Left ventricle myocardium superior (tissue), 1 donor: ENCODE results near the gene CMIP. TPM values are rescaled to one million over a fixed set of nuclear protein-coding genes. Genes with fewer than 3 reads are reported as not detected.
"Not testable (repeated sequence)": the region's sequence is repeated elsewhere in the genome, so short reads cannot be mapped to it uniquely, and the experiment has no call there.

Source experiments
- ATAC-seq: fragments of 200-7000 bp; cut with Tn5 transposase; one replicate; pipeline ENCODE4 v1.9.1; 2020; ENCODE audit warnings: mild to moderate bottlenecking, moderate library complexity
- DNase-seq: peaks from one replicate; pipeline ENCODE4 v3.0.0-alpha.2; 2020
- intact Hi-C: fragments of 100-400 bp; cut with micrococcal nuclease; formaldehyde crosslinking; loops from one replicate; pipeline ENCODE4 v1.11.0; 2022
- total RNA-seq: library from RNA; stranded (reverse); fragmentation: NEBNext Ultra II Directional; extraction: Animal tissue kit (Norgen Biotek cat#: 25700); gene quantifications from one replicate; pipeline ENCODE4 v1.2.1, GENCODE V29; 2021
- donor health status: DM: no; HTN: yes; CAD: no; lungs with severe emphysema.

Gene CMIP
- total RNA-seq, 1 donor from 2014 or later: 9.7 TPM

DNA sequence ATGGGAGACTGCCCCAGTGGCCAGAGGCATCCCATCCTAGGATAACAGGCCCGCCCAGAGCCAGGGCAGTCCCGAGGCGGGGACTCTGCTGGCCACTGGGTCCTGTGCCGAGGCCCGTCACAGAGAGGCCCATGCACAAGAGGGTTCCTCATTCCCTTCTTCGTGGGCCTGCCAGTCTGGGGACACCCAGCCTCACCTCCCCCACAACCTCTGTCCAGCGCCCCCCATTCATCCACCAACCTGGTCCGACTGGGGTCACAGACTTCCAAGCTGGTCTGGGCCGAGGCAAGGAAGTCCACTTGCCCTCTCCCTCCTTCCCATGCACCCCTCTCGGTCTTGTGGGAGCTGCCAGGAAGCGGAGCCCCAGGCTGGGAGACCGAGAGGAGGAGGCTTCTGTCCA, 240.3 kb downstream of the CMIP start:
- intact Hi-C loops: no loop called here
- no peak for ATAC-seq
- no peak for DNase-seq

- DNase-seq: peak; percentile 19
- ATAC-seq: no peak
- intact Hi-C loops: no loop called here
Measured at GRCh38 chr16:81686391-81687130, 242.0 kb downstream of the CMIP start.

- intact Hi-C loops: no loop called here
- no peak for ATAC-seq
- DNase-seq: peak; percentile 9
Measured at GRCh38 chr16:81687131-81687456, 242.5 kb downstream of the CMIP start.

DNA sequence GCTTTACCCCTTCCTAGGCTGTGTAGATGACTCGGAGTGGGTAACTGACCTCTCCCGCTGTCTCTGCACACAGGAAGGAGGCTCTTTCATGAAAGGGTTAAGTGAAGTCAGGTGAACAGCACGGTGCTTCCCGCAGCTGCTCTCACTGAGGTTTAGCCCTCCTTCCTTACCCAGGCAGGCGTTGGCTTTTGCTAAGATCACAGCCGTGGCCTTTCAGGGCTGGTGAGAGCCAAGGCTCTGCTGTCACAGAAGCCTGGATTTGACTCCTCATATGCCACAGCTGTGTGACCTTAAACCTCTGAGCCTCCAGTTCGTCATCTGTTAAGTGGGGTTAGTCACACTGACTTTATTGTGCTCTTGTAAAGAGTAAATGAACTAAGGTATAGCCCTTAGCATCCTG, 243.6 kb downstream of the CMIP start:
- DNase-seq: peak; percentile 3
- ATAC-seq: no peak
- intact Hi-C loops: no loop called here

DNA sequence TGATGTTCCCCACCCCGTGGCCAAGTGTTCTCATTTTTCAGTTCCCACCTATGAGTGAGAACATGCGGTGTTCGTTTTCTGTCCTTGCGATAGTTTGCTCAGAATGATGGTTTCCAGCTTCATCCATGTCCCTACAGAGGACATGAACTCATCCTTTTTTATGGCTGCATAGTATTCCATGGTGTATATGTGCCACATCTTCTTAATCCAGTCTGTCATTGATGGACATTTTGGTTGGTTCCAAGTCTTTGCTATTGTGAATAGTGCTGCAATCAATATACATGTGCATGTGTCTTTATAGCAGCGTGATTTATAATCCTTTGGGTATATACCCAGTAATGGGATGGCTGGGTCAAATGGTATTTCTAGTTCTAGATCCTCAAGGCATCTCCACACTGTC, 244.2 kb downstream of the CMIP start:
- DNase-seq, ATAC-seq, intact Hi-C loops: not testable (repeated sequence)

DNA sequence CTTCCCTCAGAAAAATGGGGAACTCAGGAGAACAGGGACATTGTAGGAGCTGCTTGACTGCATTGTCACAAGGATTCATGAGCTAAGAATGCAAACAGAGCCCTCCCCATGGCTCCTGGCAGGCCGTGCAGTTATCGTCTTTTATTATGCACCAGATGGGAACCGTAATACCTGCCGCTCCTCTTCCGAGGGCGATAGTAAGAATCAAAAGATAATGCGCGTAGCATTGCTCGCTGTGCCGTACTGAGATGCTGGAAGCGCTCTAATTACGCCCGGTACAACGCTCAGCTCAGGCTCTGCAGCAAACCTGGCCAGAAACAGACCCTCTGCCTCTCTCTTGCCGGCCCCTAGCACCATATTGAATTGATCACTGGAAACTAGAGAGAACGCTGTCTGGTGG, 247.4 kb downstream of the CMIP start:
- ATAC-seq: no peak
- intact Hi-C loops: no loop called here
- DNase-seq: peak; percentile 13

DNA sequence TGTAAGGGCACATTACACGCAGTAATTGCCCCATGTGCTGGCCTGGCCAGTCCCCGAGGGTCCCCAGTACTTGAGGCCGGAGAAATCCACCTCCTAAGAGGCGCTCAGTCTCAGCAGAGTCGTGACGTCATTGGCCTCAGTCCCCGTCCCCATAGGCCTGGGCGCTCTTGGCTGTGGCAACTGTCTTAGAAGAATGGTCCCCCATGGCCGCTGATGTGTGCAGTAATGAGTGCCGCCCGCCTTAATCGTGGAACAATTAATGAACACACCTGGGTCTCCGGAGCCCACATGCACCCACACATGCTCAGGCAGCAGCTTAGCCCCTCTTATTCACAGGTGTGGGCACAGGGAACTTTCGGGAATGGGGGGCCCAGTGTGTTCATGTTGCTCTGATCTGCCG, 248.0 kb downstream of the CMIP start:
- DNase-seq (no peak), ATAC-seq (no peak)
- intact Hi-C loops: no loop called here

- ATAC-seq: no peak
- DNase-seq: no peak
- intact Hi-C loops: no loop called here
Measured at GRCh38 chr16:81693041-81693743, 248.6 kb downstream of the CMIP start.

DNA sequence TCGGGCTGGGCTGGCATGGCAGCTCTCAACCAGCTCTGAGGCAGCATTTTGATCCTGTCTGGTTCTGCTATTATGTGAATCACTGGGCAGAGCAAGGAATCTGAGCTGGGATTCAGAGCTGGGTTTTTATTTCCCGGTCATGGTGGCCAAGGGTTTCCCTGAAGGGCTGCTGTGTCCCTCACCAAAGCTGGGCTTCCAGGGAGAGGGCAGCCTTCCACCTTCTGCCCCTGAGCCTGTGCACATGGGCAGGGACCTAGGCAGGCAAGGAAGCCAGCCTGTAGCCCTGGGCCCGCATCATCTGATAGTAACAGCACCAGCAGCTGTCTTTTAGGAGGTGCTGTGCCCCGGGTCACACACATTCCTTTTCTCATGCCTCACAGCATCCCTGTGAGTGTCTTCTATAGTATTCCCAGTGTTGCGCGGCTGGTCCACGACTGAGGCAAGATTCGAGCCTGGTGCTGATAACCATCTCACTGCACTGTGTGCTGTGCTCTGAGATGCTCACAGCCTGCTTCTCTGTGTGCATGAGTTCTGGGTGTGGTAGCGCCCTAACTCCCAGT, 249.2 kb downstream of the CMIP start:
- no peak for ATAC-seq
- intact Hi-C loops: no loop called here
- no peak for DNase-seq

DNA sequence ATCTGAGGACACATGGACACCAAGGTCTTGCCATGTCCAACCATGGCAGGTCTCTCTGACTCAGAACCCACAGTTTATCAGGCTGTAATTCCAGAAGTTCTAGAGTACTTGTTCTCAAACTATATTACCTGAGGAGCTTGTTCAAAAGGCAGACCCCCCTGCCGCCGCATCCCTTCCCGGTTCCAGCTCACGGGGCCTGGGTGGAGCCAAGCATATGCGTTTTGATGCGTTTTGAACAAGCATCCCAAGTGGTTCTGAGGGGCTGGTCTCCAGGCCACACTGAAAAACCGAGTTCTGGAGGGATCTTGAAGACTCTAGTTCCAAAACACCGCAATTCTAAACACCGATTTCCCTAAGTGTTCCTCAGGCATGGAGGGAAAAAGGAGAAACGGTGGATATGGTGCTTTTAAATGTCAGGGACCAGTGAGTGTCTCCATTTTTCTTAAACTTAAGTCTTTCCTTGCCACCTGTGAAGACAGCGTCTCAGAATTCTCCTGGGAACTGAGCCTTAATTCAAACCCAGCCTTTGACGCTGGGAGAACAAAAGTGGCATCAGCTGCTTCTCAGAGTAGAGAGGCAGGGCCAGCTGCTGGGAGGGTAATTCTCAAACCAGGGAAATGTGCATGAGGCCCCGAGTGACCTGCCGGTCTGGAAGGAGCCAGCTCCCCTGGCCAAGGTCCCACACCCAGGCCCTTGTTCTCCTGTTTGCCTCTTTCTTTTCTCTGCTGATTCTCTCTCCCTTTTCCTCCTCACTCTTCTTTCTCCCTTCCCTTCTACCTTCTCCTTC, 250.1 kb downstream of the CMIP start:
- ATAC-seq (no peak), DNase-seq (no peak)
- intact Hi-C loops: no loop called here

DNA sequence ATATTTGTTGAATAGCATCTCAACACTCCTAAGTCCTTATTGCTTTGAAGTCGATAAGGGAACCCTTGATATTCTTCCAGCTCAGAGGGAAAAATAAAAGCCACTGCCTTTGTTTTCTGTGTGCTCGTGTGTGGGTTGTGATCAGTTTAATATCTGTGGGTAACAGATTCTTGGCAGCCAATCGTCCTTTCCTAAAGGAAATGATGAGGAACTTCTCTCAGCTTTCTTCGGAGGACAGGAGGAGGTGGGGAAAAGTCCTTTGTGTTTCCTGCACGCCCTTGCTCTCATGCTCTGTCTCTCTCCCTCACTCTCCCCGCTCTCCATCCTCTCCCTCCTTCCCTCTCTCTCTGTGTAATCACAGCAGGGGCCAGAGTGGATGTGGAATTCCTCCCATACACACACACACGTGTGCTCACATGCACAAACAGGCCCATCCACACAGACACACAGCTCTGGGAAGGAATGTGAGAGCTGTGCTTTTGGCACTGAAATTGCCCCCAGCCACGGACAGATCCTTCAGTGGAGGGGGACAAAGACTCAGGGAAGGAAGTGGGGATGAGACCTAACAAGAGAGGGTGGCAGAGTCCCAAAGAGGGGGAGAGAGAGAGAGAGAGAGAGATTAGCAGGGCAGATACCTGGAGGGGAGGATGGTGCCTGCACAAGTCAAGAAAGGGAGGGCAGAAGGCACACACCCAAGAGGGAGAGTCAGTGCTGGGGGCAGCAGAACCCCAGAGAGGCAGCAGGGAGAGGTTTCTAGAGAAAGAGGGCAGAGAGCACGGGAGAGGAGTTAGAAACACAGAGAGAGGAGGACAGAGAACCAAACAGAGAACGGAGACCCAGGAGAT, 250.9 kb downstream of the CMIP start:
- intact Hi-C loops: no loop called here
- ATAC-seq (no peak), DNase-seq (no peak)

- intact Hi-C loops: no loop called here
- DNase-seq: no peak
- peak; percentile 72 for ATAC-seq
Measured at GRCh38 chr16:81696166-81696960, 251.8 kb downstream of the CMIP start.

DNA sequence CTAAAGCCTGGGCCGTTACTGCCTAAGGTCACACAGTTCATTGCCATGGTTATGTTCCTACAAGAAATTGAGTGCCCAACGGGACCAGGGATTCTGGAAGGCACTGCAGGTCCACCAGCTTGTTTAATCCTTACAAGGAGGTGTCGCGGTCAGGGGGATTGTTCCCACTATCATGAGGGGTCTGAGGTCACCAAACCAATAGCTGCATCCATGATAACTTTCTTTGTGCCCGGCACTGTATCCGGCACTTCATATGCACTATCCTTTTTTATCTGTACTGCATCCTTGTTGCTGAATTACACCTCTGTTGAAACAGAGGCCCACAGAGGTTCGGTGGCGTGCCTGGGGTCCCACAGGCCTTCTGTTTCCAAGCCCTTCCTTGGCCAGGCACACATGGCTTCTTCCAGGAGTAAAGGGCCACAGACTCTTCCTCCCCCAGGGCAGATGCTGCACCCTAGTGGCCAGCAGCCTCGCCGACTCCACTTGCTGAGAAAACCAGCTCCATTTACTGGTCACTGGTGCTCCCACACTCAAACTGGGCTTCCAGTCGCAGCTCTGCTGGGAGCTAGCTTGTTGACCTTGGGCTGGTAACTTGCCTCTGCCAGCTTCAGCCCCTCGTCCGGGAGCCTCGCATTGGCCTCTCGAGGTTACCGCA, 252.5 kb downstream of the CMIP start:
- intact Hi-C loops: no loop called here
- DNase-seq: peak; percentile 60
- ATAC-seq: peak; percentile 54

GRCh38 chr16:81697616-81698309, 253.2 kb downstream of the CMIP start:
- no peak for DNase-seq
- ATAC-seq: peak; percentile 18
- intact Hi-C loops: no loop called here

GRCh38 chr16:81698310-81698641, 253.7 kb downstream of the CMIP start:
- intact Hi-C loops: no loop called here
- DNase-seq (no peak), ATAC-seq (no peak)

DNA sequence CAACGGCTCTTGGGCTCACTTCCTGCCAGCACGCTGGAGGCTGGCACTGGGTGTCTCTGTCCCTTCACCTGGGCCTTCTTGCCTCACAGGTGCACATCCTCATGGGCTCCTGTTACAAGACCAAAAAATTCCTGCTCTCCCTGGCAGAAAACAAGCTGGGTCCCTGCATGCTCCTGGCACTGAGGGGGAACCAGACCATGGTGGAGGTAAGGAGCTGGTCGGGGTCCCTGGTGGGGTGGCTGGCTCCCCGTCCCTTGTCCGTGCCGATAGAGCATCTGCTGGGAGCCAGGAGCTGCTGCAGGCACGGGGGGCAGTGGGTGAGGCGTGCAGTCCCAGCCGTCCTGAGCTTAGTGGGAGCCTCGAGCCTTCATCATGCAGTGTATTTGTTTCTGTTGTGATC, 255.0 kb downstream of the CMIP start:
- DNase-seq: no peak
- intact Hi-C loops: no loop called here
- no peak for ATAC-seq

DNA sequence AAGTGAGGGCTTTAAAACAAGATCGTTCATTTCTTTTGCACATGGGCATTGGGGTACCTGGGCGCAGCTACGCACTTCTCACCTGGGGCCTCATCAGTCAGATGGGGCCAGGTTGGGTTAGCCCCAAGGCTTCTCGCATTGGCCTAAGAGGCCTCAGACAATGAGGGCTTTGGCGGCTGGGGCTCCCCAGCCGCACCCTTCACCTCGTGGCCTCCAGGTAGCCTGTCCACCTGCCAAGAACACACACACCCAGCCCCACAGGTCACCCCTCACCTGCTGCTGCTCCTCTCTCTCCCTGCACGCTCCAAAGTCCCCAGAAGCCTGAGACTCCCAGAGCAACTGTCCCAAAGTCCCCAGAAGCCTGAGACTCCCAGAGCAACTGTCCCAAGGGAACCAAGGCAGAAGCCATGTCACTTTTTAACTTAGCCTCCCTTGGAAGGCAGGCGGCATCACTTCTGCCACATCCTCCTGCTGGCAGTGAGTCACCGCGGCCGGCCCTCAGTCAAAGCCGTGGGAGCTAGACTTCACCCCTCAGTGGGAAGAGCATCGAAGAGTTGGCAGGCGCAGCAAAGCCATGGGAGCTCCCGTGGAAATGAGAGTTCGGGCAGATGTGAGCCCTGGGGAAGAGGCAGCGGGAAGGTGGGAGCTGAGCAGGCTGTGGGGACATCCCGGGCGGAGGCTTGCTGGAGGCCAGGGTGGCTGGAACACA, 255.6 kb downstream of the CMIP start:
- ATAC-seq (no peak), DNase-seq (no peak)
- intact Hi-C loops: no loop called here
